Eye (tissue), 1 donor: ENCODE measurements around the gene RNF187.
"Not testable (repeated sequence)": the region's sequence is repeated elsewhere in the genome, so short reads cannot be mapped to it uniquely, and the experiment has no call there.

Experiments
- DNase-seq: peaks from one replicate; pipeline ENCODE4 v3.0.0-alpha.2; 2015

Gene RNF187

GRCh38 chr1:228488818-228489674, 1.9 kb downstream of the RNF187 start:
- no peak for DNase-seq

- DNase-seq, result no peak
These were observed 3.2 kb downstream of the RNF187 start for GRCh38 chr1:228490120-228491078.

GRCh38 chr1:228493141-228494043, 6.2 kb downstream of the RNF187 start:
- DNase-seq, result no peak

GRCh38 chr1:228494044-228494353, 6.8 kb downstream of the RNF187 start:
- DNase-seq, result no peak

- no peak for DNase-seq
These were observed 7.2 kb downstream of the RNF187 start for GRCh38 chr1:228494391-228494790.

GRCh38 chr1:228494970-228495853, 8.0 kb downstream of the RNF187 start:
- DNase-seq, result no peak

GRCh38 chr1:228496084-228496483, 8.9 kb downstream of the RNF187 start:
- no peak for DNase-seq

GRCh38 chr1:228496494-228496893, 9.3 kb downstream of the RNF187 start:
- no peak for DNase-seq

- no peak for DNase-seq
These were observed 10.0 kb downstream of the RNF187 start for GRCh38 chr1:228497206-228497605.

GRCh38 chr1:228497817-228498216, 10.6 kb downstream of the RNF187 start:
- DNase-seq, result no peak

- no peak for DNase-seq
These were observed 13.1 kb downstream of the RNF187 start for GRCh38 chr1:228500143-228500734.

GRCh38 chr1:228500901-228501871, 14.0 kb downstream of the RNF187 start:
- DNase-seq, result peak; percentile 94

- no peak for DNase-seq
These were observed 15.3 kb downstream of the RNF187 start for GRCh38 chr1:228502522-228502921.

GRCh38 chr1:228505944-228506343, 18.8 kb downstream of the RNF187 start:
- DNase-seq, result not testable (repeated sequence)

- DNase-seq, result no peak
These were observed 20.9 kb downstream of the RNF187 start for GRCh38 chr1:228507961-228508652.

GRCh38 chr1:228508840-228509415, 21.7 kb downstream of the RNF187 start:
- DNase-seq, result no peak

- no peak for DNase-seq
These were observed 23.1 kb downstream of the RNF187 start for GRCh38 chr1:228510101-228510802.

- no peak for DNase-seq
These were observed 23.7 kb downstream of the RNF187 start for GRCh38 chr1:228510803-228511413.
